IPS DF 4.7 (cell line): ENCODE data around the gene FKBP3.
"Not testable (repeated sequence)": the region's sequence is repeated elsewhere in the genome, so short reads cannot be mapped to it uniquely, and the experiment has no call there.

Experiments
- DNase-seq: peaks from one replicate; pipeline ENCODE4 v3.0.0-alpha.2; 2013; ENCODE audit warnings: low spot score; ENCODE audit errors: extremely low read depth

The FKBP3 gene

DNA sequence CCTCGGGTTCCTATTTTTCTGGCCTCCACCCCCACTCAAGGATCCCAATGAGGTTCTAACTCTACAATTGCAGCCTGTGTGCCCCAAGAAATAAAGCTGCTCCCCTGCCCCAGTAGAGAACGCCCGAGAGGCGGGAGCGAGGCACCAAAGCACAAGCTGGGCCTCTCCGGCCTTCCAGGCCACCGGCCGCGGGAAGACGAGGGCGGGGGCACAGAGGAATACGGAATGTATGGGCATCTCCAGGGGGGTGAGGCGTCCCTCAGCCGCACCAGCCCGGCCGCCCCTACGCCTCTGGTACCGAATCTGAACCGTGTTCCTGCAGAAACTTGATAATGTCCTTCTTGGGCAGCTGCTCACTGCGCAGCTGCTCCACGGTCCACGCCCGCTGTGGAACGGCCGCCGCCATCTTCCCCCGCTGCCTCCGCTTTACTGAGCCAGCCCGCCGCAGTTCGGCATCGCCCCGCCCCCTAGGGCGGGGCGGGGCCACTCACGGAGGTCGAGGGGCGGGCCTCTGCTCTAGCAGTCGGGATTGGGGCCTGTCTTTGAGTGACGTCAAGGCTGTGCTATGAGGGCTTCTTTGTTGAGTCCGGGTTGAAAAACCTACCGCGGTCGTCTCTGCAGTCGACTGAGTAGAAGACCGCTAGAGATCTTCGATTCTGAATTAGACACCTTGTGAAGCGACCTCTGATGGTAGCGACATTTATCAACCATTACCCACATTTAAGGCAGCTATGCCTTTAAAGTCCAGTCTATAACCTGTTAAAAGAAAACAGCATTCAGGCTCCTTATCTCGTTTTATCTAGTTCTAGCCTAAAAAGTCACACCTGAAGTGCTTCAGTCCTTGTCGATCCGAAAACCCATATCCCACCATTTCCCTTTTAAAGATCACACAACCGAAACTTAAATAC, at the start of gene FKBP3:
TSS of gene FKBP3 (minus strand) at position 431 of the 908 bp plus-strand sequence. CDS start at position 406, 25 bp downstream.
- peak; percentile 95 for DNase-seq

DNA sequence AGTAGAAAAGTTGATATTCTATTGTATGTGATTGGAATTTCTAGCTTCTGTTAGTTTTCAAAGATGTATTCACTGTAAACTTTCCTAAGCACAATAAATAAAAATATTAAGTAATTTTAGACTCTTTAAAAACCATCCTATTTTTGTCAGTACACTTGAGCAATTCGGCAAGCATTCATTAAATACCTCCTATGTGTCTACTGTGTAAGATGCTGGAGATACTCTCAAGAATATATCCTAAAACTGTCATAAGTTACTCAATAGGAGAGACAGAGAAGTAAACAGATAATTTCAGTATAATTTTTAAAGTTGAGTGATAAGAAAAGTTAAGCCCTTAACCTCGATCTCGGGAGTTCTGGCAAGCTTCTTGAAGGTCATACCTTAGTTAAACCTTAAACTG, 47.5 kb upstream of the FKBP3 start:
- no peak for DNase-seq

DNA sequence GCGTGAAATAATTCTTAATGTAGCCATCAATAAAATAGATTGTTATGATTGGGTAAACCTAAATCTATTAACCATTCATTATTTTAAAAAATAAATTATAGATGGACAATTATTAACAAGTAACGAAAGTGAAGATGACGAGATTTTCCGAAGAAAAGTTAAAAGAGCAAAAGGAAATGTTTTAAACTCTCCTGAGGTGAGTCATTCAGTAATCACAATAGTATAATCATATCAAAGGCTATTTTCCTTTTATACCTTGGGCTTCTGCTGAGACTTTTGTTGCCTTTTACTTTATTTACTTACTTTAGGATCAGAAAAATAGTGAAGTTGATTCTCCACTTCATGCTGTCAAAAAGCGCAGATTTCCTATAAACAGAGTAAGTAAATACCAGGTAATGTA, 47.0 kb upstream of the FKBP3 start:
- DNase-seq = no peak

DNA sequence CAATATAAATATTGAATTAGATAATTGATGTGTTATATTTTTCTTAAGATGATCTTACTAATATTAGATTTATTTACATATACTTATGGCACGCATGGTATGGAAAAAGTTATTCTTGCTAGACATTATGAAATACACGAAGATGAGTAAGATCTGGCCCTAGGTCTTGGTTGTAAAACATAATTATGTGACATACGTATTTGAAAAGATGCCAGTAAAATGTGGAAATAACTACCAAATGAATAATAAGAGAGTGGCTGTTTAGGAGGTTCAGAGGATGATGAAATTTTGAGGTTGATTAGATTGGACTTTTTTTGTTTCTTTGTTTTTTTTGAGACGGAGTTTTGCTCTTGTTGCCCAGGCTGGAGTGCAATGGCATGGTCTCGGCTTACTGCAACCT, 42.8 kb upstream of the FKBP3 start:
- no peak for DNase-seq

DNA sequence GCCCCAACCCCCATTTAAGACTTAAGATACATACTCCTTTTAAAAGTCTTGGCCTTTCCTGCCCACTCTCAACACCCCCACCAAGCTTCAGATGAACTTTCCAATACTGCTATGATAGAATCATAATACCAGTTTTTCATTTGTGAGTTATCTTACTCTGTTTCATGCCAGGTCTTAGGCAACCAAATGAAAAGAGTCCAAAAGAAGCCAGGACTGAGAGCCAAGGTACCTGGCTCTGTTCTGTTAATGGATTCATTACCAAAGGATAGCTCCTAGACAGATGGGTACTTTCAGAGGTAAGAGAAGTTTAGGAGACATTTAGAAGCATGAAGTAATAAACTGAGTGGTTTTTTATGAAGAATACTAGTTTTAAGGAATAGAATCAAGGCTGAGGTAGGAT, 35.6 kb upstream of the FKBP3 start:
- no peak for DNase-seq

DNA sequence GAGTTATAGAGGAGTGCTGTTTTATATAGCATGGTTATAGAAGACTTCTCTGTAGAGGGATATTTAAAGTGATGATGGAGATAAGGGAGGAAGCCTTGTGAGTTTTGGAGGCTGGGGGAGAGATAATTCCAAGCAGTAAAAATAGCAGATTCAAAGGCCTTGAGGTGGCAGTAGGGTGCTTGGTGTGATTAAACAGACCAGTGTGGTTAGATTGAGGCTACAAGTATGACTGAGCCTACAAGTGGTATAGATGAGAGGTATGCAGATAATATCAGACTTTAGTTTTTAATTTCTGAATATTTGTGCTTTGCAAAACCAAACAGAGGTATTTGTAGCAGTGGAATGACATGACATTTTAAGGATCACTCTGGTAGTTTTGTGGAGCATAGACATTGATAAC, 21.8 kb upstream of the FKBP3 start:
- DNase-seq = no peak

DNA sequence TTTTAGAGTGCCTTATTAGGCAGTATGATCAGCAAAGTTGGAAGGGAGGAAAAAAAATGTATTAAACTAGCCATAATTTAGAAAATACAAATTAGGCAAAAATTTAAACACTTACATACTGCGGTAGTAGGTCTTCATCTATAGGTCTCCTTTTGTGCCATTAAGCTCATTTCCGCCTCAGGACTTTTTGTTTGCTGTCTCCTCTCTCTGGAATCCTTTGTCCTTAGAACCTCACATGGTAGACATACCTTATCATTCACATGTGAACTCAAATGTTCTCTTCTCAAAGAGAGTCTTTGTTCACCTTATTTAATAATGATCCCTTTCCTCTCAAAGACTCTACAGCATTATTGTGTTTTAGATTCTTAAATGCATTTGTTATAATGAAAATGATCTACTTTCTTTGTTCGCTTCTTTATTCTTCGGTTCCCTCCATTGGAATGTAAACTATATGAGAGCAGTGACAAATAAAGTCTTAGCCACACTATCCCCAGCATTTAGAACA, 16.2 kb upstream of the FKBP3 start:
- DNase-seq = no peak

DNA sequence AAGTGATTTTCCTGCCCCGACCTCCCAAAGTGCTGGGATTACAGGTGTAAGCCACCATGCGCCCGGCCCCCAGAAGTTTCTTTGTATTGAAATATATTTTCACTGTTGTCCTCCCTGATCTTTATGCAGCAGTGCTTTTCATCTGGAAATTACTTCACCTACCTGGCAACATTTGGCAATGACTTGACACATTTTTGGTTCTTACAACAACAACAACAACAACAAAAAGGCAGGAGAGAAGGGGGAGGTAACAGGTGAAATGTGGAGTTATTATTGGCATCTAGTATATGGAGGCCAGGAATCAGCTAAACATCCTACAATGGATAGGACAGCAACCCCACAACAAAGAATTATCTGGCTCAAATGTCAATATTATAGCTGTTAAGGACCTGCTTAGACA, 15.3 kb upstream of the FKBP3 start:
- DNase-seq = no peak

DNA sequence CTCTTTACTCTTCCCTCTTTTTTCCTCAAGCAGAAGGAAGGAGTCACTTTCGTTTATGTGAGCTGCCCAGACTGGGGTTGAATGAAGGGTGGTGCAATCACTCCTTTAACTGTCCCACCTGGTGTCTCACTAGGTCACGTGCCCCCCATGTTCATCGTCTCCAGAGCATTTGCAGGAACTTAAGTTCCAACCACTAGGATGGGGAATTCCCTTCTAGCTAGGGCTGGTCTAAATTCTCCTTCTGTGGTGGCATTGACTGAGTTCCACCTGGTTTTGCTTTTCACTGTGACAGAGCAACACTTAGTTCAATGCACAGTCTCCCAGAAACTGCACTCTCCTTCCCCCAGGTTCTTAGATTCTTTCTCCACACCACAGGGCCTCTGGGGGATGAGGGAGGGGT, 10.9 kb upstream of the FKBP3 start:
- DNase-seq = no peak

DNA sequence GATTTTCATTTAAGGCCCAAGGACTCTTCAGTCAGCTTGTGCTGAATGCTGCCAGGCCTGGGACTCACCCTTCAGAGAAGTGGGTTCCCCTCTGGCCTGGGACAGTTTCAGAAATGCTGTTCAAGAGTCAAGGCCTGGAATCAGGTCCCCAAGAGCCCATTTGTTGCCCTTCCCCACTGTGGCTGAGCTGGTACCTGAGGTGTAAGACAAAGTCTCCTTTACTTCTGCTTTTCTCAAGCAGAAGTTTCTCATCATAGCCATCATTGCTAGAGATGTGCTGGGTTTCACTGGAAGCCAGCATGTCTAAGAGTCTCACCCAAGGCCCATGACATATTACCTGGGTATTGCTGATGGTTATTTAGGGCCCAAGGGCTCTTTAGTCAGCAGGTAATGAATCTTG, 10.4 kb upstream of the FKBP3 start:
- no peak for DNase-seq

DNA sequence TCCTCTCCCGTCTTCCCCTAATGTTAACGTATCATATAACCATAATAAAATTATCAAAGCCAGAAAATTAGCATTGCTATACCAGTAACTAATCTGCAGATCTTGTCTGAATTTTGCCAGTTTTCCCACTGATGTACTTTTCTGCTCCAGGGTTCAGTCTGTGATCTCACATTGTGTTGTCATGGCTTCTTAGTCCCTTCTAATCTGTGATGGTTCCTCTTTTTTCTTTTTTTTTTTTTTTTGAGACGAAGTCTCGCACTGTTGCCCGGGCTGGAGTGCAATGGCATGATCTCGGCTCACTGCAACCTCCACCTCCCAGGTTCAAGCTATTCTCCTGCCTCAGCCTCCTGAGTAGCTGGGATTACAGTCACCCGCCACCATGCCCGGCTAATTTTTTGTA, 7.8 kb upstream of the FKBP3 start:
- DNase-seq = not testable (repeated sequence)

DNA sequence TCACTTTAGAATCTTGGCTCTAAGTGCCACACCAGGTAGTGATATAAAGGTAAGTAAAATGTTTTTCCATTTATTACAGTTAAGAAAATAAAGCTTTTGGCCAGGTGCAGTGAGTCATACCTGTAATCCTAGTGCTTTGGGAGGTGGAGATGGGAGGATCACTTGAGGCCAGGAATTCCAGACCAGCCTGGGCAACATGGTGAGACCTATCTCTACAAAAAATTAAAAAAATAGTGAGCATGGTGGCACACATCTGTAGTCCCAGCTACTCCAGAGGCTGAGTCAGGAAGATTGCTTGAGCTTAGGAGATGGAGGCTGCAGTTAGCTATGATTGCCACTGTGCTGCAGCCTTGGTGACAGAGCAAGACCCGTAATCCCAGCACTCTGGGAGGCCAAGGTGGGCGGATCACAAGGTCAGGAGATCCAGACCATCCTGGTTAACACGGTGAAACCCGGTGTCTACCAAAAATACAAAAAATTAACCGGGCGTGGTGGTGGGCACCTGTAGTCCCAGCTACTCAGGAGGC, 6.4 kb upstream of the FKBP3 start:
- no peak for DNase-seq

DNA sequence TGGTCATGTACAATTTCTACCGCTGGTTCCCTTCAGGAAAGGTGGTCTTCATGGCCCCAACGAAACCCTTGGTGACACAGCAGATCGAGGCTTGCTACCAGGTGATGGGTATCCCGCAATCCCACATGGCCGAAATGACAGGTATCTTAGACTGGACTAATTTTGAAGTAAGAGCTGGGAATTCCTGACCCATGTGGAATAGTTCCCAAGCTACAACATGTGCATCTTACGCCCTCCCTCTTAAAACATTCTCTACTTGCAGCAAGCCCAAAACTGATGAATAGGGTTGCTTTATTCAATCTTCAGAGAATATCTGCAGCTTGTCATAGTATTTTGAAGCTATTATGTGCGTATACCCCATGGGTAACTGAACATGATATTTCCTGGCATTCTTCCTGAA, 2.1 kb upstream of the FKBP3 start:
- no peak for DNase-seq

DNA sequence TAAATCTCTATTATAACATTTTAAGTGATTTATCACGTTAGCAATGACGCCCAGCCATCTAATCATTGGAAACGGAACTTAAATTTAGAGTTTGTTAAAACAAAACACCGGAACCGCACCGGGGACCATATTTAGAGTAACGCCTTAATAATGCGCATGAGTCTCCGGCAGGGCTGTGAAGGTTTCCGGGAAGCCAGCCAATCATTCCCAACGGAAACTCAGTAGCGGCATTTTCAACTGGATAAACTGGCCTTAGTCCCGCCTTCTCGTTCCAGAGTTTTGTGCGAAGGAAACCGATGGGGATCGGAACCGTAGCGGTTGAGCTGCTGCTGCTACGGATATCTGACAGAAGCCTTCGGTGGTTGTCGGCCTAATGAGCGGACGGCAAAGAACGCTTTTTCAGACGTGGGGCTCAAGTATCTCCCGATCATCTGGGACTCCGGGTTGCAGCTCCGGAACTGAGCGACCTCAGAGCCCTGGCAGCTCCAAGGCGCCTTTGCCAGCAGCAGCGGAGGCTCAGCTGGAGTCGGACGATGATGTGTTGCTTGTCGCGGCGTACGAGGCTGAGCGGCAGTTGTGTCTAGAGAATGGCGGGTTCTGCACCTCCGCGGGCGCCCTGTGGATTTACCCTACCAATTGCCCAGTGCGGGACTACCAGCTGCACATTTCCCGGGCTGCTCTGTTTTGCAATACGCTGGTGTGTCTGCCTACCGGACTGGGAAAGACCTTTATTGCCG, 1.5 kb upstream of the FKBP3 start, which contains the start of gene FANCM:
TSS of gene FANCM (plus strand) at position 272 of the 737 bp plus-strand sequence. CDS start at position 374, 102 bp downstream.
- DNase-seq = peak; percentile 98

DNA sequence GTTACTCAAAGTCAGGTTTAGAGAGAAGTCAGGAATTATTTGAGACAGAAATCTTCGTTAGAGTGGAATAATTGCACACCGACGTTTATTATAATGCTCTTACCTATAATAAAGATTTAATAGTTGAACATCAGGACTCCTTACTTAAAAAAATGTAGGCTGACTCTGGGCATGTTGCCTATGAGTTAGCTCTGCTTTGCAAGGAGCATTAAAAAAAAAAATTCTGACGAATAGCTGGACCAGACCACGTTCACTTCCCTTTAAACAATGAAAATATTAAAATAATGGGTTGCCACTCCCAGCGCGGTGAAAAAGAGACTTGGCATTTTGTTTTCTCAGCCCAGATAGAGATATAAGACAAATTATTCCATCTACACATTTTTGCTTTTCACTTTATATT, 875 bp upstream of the FKBP3 start:
- no peak for DNase-seq

DNA sequence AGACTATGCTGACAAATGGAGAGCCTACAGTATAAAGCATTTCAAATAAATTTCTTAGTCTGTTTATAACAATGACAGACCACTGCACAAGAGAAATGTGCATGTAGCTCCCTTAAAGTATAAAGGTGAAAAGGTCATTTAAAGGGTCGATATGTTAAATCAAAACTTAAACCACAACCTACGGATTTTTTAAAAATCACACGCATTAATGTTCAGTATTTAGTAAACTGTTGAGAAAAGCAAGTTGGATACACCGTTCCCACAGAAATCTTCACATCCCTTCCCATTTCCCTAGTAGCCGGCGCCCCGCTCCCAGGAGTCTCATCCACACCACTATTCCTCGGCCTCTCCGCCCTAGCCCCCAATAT, 614 bp downstream of the FKBP3 start:
- no peak for DNase-seq

DNA sequence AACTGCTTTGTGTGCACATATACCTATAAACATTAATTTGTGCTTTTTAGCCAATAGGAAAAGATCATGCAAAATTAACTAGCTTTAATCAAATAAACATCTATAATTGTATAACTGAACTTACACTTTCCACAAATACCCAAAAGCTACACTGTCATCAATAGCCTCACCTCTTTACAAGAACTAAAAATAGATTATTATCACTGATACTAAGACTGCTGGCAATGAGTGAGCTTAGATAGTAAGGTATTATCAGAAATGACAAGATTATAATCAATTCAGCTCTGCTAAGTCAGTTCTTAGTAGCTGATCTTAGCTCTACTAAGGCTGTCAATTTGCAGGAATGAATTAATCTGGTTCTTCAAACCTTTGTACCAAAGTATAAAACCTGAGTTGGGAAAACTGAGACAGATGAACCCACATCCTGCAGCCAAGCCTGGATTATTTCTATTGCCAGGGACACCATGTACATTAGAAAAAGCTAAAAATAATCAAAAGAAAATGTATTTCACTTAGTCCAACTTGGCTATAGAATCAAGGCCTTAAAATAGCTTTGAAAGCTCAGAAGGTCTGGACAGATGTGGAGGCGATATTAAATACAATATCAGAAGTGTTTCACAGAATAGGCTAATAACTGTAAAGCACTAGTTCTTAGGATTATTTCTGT, 5.2 kb downstream of the FKBP3 start:
- no peak for DNase-seq

DNA sequence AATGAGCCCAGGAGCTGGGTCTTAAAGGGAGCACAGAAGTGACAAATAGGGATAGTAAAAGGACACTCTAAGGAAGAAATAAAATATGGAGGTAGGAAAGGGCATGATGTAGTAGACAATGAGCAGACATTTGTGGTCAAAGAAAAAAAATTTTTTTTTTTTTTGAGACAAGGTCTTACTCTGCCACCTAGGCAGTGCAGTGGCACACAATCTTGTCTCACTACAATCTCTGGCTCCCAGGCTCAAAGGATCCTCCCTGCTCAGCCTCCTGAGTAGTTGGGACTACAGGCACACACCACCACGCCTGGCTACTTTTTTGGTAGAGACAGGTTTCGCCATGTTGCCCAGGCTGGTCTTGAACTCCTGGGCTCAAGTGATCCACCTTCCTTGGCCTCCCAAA, 8.5 kb downstream of the FKBP3 start:
- DNase-seq = no peak

DNA sequence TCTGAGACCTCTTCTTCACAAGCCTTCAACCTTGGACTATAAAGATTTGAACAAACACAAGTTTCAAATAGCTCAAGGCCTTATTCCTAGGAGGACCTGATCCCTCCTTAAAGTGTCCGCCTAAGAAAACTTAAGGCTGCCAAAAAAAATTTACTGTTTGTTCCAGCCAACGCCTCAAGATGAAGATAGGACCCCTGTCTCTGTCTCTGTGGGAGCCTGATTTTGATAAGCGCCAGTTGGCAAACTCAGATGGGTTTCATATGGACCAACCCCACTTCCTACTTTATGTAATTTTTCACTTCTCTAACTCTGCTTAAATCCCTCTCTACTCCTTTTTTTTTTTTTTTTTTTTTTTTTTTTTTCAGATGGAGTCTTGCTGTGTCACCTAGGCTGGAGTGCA, 11.0 kb downstream of the FKBP3 start:
- no peak for DNase-seq

DNA sequence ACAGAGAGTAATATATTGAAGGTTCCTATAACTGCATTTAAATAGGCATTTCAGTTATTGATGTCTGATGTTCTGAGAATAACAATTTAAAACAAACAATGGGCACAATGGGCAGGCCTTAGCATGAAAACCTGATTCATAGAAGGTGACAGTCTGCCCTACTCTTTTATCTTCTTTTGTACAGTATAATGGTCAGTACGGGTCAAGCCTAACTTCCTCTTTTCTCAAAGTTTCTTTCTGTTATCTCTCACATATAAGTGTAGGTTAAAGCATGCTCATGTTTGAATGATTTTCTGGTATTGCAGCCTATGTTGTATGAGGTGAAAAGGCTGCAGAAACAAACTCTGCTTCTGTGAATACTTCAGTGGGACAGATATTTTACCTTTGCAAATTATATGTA, 14.2 kb downstream of the FKBP3 start:
- DNase-seq = no peak

DNA sequence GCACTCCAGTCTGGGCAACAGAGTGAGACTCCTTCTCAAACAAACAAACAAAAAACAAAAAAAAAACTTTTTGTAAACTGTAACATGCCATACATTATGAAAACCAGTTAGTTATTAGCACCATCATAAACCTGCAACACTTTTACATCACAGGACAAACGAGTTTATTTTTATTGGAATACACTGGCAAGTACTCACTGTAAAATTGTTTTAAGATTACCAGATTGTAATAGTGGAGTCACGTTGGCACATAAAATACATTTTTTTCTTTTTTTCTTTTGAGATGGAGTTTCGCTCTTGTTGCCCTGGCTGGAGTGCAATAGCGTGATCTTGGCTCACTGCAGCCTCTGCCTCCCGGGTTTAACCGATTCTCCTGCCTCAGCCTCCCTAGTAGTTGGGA, 15.7 kb downstream of the FKBP3 start:
- no peak for DNase-seq

DNA sequence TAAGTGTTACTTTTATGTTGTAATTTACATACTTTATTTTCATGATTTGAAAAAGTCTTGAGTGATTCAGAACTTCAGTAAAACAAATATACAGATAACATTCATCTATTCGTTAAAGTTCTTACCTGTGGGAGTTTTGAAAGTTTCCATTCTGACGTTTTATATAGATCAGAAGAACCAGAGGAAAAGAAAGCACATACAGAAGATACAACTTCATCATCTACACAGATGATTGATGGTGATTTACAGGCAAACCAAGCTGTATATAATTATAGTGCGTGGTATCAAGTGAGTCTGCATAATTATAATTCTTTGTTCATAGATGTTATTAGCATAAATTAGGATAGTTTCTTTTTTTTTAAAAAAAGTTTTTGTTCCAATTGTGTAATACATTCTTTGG, 20.0 kb downstream of the FKBP3 start:
- DNase-seq = no peak
